Calu3 (cell line): ENCODE measurements around the gene POLG2. TPM values are rescaled to one million over a fixed set of nuclear protein-coding genes. Genes with fewer than 3 reads are reported as not detected.
"Not testable (repeated sequence)": the region's sequence is repeated elsewhere in the genome, so short reads cannot be mapped to it uniquely, and the experiment has no call there.

Source experiments
- BruUV-seq: library from RNA; stranded (reverse); fragments of 400-500 nt; replicated peaks from 2 replicates; lab custom pipeline; 2021; lab: Mats Ljungman, UMichigan
- CTCF ChIA-PET: fragments of 300-600 bp; sonication (Branson Sonifier 250); formaldehyde crosslinking; loops from one replicate; lab custom pipeline; 2022; ENCODE audit warnings: antibody characterized with exemption; lab: Charles Lee
- DNase-seq: peaks from one replicate; pipeline ENCODE4 v3.0.0; 2022
- H3K27ac Mint-ChIP-seq: one replicate; pipeline ENCODE4 v1.8.0; 2022; ENCODE audit warnings: mixed read lengths; ENCODE audit not compliant: unreplicated experiment
- H3K27me3 Mint-ChIP-seq: one replicate; pipeline ENCODE4 v1.8.0; 2022; ENCODE audit warnings: mixed read lengths; ENCODE audit not compliant: unreplicated experiment
- H3K36me3 Mint-ChIP-seq: one replicate; pipeline ENCODE4 v1.8.0; 2022; ENCODE audit warnings: mild to moderate bottlenecking, moderate library complexity, mixed read lengths; ENCODE audit not compliant: insufficient read depth, unreplicated experiment
- H3K4me1 Mint-ChIP-seq: one replicate; pipeline ENCODE4 v1.8.0; 2022; ENCODE audit warnings: mild to moderate bottlenecking, low read depth, mixed read lengths; ENCODE audit not compliant: unreplicated experiment
- H3K4me3 Mint-ChIP-seq: one replicate; pipeline ENCODE4 v1.8.0; 2022; ENCODE audit warnings: mild to moderate bottlenecking, low read depth, moderate library complexity, mixed read lengths; ENCODE audit not compliant: unreplicated experiment
- H3K9me3 Mint-ChIP-seq: one replicate; pipeline ENCODE4 v1.8.0; 2022; ENCODE audit warnings: low read depth, mixed read lengths; ENCODE audit not compliant: unreplicated experiment
- CTCF ChIP-seq: fragments of 200-600 bp; IDR thresholded peaks from one replicate; pipeline ENCODE4 v1.8.0; 2022; ENCODE audit warnings: antibody characterized with exemption; ENCODE audit not compliant: unreplicated experiment
- intact Hi-C: fragments of 100-400 bp; cut with micrococcal nuclease; formaldehyde crosslinking; loops from one replicate; pipeline ENCODE4 v1.10.0; 2022; ENCODE audit not compliant: unreplicated experiment
- total RNA-seq: library from RNA; stranded (reverse); gene quantifications from 2 replicates; pipeline ENCODE4 v1.2.3, GENCODE V29; 2022

POLG2 gene
- total RNA-seq, 1 experiment from 2014 or later: 29.8 TPM

GRCh38 chr17:64443086-64443760, 53.6 kb downstream of the POLG2 start:
- Mint-ChIP-seq H3K4me3 (no peak overlapping the region), H3K36me3 (no peaks in the 10 kb centered on the region), H3K4me1 (peaks cover 6% of the 10 kb centered on the region), H3K27ac (peak overlapping the region; percentile 69), H3K27me3 (no peaks in the 10 kb centered on the region), H3K9me3 (peaks cover 2% of the 10 kb centered on the region)
- TF ChIP-seq CTCF: no peak
- peak; percentile 59 for DNase-seq
- intact Hi-C loops: no loop called here
- BruUV-seq: no TSS peak
- CTCF ChIA-PET: interaction anchor here (1.4 kb wide), 1 partner anchor 48 kb away, joined by 3 read pairs; no protein-coding TSS in a partner anchor

- TF ChIP-seq CTCF: no peak
- BruUV-seq: no TSS peak
- no peaks in the 10 kb centered on the region for H3K27me3 Mint-ChIP-seq
- no peak overlapping the region for H3K4me3 Mint-ChIP-seq
- peak overlapping the region; percentile 30 for H3K27ac Mint-ChIP-seq
- H3K4me1 Mint-ChIP-seq: peaks cover 6% of the 10 kb centered on the region
- no peaks in the 10 kb centered on the region for H3K36me3 Mint-ChIP-seq
- H3K9me3 Mint-ChIP-seq: peaks cover 2% of the 10 kb centered on the region
- peak; percentile 42 for DNase-seq
- intact Hi-C loops: no loop called here
- CTCF ChIA-PET: interaction anchor here (1.4 kb wide), 1 partner anchor 48 kb away, joined by 3 read pairs; no protein-coding TSS in a partner anchor
Measured at GRCh38 chr17:64442541-64442971, 54.3 kb downstream of the POLG2 start.

- CTCF ChIA-PET: no interaction called here
- Mint-ChIP-seq H3K9me3 (peaks cover 2% of the 10 kb centered on the region), H3K27ac (peak overlapping the region; percentile 30), H3K4me3 (no peak overlapping the region), H3K36me3 (no peaks in the 10 kb centered on the region), H3K4me1 (peaks cover 6% of the 10 kb centered on the region), H3K27me3 (no peaks in the 10 kb centered on the region)
- no peak for DNase-seq
- BruUV-seq: no TSS peak
- TF ChIP-seq CTCF: no peak
- intact Hi-C loops: no loop called here
Measured at GRCh38 chr17:64441772-64442540, 54.9 kb downstream of the POLG2 start.

GRCh38 chr17:64439956-64440355, 56.9 kb downstream of the POLG2 start:
- no peaks in the 10 kb centered on the region for H3K36me3 Mint-ChIP-seq
- H3K4me1 Mint-ChIP-seq: peaks cover 6% of the 10 kb centered on the region
- no peaks in the 10 kb centered on the region for H3K27me3 Mint-ChIP-seq
- no peak for TF ChIP-seq CTCF
- peaks cover 2% of the 10 kb centered on the region for H3K9me3 Mint-ChIP-seq
- no peak overlapping the region for H3K4me3 Mint-ChIP-seq
- no TSS peak for BruUV-seq
- H3K27ac Mint-ChIP-seq: no peak overlapping the region
- no peak for DNase-seq
- CTCF ChIA-PET: no interaction called here
- intact Hi-C loops: no loop called here

GRCh38 chr17:64439521-64439920, 57.3 kb downstream of the POLG2 start:
- BruUV-seq, H3K27ac Mint-ChIP-seq, CTCF ChIA-PET, H3K27me3 Mint-ChIP-seq, H3K4me1 Mint-ChIP-seq, DNase-seq, H3K36me3 Mint-ChIP-seq, H3K9me3 Mint-ChIP-seq, intact Hi-C loops, H3K4me3 Mint-ChIP-seq: not testable (repeated sequence)
